ENCODE data around the gene WBP1. TPM values are rescaled to one million over a fixed set of nuclear protein-coding genes. Genes with fewer than 3 reads are reported as not detected.

WBP1 gene
- total RNA-seq, 1 donor from 2014 or later = 38.2 TPM

DNA sequence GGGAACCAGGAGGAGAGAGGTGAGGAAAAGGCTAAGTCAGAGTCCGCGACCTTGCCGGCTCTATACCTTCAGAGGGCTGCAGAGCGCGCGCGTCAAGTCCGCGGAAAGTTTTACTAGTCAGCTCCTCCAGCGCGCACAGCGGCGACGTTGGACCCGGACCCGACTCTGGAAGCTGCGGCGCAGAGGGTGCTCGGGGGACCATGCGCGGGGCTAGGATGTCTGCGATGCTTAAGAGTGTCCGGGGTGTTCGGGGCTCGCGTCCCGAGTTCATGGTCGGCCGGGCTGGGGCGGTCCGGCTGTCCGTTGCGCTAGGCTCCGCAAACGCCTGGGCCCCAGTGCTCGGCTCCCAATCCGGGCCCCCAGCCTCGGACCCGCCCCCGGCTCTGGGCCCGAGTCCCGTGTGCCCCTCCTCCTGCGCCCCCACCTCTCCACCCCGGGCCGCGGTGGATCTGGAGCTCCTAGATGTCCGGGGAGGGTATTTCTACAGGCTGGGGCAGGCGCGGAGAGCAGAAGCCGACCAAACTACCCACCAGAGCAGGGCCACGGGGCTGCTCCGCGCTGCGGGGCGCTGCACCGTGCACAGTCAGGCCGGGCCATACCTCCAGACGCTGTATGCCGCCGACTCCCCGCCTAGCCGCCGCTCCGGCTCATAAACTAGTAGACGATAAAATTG lies 41.2 kb downstream of the WBP1 start, which contains the start of gene LBX2:
TSS of gene LBX2 (minus strand) at position 337 of the 673 bp plus-strand sequence. CDS start at position 271, 66 bp downstream.
- Histone ChIP-seq H3K4me1 (peaks cover 35% of the 10 kb centered on the region), H3K9ac (no peak within 1 kb of the TSS), H3K27me3 (peaks cover 100% of the 10 kb centered on the region), H3K9me3 (ENCODE audit: low read depth) (no peaks in the 10 kb centered on the region), H3K4me3 (peak within 1 kb of the TSS; percentile 48), H3K4me2 (peak within 1 kb of the TSS; percentile 91), H2AFZ (replicated peaks) (peak within 1 kb of the TSS; percentile 66), H3K27ac (no peak within 1 kb of the TSS), H3F3A (ENCODE audit: low read depth) (peaks cover 47% of the 10 kb centered on the region), H3K79me2 (ENCODE audit: low read depth) (no peaks in the 10 kb centered on the region), H4K20me1 (ENCODE audit: low read depth) (peaks cover 35% of the 10 kb centered on the region), H3K36me3 (no peaks in the 10 kb centered on the region)
- no peak within 1 kb of the TSS for H3K27ac Mint-ChIP-seq
- H3K9me3 Mint-ChIP-seq = peaks cover 2% of the 10 kb centered on the region
- peak within 1 kb of the TSS; percentile 79 for H3K4me3 Mint-ChIP-seq
- H3K27me3 Mint-ChIP-seq (ENCODE audit: insufficient read depth, low read depth) = peaks cover 83% of the 10 kb centered on the region
- peaks cover 39% of the 10 kb centered on the region for H3K4me1 Mint-ChIP-seq
- TF ChIP-seq, protein P1, sequence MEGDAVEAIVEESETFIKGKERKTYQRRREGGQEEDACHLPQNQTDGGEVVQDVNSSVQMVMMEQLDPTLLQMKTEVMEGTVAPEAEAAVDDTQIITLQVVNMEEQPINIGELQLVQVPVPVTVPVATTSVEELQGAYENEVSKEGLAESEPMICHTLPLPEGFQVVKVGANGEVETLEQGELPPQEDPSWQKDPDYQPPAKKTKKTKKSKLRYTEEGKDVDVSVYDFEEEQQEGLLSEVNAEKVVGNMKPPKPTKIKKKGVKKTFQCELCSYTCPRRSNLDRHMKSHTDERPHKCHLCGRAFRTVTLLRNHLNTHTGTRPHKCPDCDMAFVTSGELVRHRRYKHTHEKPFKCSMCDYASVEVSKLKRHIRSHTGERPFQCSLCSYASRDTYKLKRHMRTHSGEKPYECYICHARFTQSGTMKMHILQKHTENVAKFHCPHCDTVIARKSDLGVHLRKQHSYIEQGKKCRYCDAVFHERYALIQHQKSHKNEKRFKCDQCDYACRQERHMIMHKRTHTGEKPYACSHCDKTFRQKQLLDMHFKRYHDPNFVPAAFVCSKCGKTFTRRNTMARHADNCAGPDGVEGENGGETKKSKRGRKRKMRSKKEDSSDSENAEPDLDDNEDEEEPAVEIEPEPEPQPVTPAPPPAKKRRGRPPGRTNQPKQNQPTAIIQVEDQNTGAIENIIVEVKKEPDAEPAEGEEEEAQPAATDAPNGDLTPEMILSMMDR (IDR thresholded peaks at IDR 0.05) = no peak
- TF ChIP-seq EZH2phosphoT487 (IDR thresholded peaks at IDR 0.05) (peak; percentile 93), EZH2 (IDR thresholded peaks at IDR 0.05) (peak; percentile 88)
- peak; percentile 60 for DNase-seq (ENCODE audit: low spot score)
- peaks cover 2% of the 10 kb centered on the region for H3K36me3 Mint-ChIP-seq

DNA sequence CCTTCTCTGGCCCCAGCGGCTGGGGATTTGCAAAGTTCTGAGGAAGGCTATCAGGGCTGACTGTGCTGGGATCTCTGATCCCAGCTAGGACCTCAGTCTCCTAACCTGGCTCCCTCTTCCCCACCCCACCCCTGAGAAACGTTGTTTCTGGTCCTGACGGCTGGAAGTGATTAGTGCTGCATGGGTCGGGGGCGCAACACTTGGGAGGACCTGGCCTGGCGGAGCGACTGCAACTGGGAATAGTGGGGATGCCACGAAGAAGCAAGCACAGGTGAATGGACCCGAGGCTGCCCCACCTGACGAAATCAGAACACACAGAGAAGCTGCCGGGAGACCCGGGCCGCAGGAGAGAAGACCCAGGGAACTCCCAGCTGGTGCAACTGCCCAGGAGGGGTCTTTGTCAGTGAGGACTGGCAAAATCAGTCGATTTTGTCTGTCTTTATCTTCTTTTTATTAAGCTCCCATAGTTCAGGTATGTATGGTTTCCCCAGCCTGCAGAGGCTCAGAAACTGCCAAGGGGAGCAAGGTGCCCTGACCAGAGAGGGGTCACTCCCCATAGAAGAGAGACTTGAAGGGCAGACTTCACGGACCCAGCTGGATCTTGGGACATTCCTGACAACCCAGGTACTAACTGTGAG lies 41.8 kb downstream of the WBP1 start:
- H3K4me3 ChIP-seq = no peak overlapping the region
- no peak overlapping the region for H3K27ac Mint-ChIP-seq
- no peak for DNase-seq (ENCODE audit: low spot score)
- peak overlapping the region; percentile 91 for H3K4me2 ChIP-seq
- H3K9me3 ChIP-seq (ENCODE audit: low read depth) = no peaks in the 10 kb centered on the region
- H3K27me3 Mint-ChIP-seq (ENCODE audit: insufficient read depth, low read depth) = peaks cover 89% of the 10 kb centered on the region
- H3K36me3 ChIP-seq = no peaks in the 10 kb centered on the region
- H3K4me1 ChIP-seq = peaks cover 35% of the 10 kb centered on the region
- peaks cover 43% of the 10 kb centered on the region for H3K4me1 Mint-ChIP-seq
- no peak overlapping the region for H3K9ac ChIP-seq
- H4K20me1 ChIP-seq (ENCODE audit: low read depth) = peaks cover 35% of the 10 kb centered on the region
- H3K4me3 Mint-ChIP-seq = peak overlapping the region; percentile 46
- TF ChIP-seq EZH2 (IDR thresholded peaks at IDR 0.05) (no peak), EZH2phosphoT487 (IDR thresholded peaks at IDR 0.05) (no peak)
- TF ChIP-seq, protein P1 (IDR thresholded peaks at IDR 0.05) = no peak
- H3F3A ChIP-seq (ENCODE audit: low read depth) = peaks cover 50% of the 10 kb centered on the region
- H3K36me3 Mint-ChIP-seq = peaks cover 8% of the 10 kb centered on the region
- no peak overlapping the region for H2AFZ ChIP-seq (replicated peaks)
- peaks cover 2% of the 10 kb centered on the region for H3K9me3 Mint-ChIP-seq
- H3K27ac ChIP-seq = no peak overlapping the region
- peaks cover 100% of the 10 kb centered on the region for H3K27me3 ChIP-seq
- no peaks in the 10 kb centered on the region for H3K79me2 ChIP-seq (ENCODE audit: low read depth)

DNA sequence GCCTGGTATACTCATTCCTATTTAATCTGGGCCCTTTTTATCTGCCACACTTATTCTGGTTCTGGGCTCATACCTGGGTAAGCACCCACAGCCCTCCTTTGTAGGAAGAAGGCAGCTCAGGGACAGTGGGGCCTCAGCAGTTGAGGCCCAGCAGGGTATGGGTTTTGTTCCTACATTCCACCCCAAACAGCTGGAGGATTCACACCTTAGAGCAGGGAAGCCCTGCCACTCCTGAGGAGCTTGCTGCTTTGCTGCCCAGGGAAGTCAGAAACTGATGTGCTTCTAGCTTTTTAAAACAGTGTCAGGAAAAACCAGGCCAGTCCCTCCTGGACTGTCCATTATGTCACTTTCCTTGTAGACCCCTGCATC lies 42.3 kb downstream of the WBP1 start:
- Mint-ChIP-seq H3K4me1 (peaks cover 44% of the 10 kb centered on the region), H3K9me3 (peaks cover 2% of the 10 kb centered on the region), H3K27ac (no peak overlapping the region), H3K27me3 (ENCODE audit: insufficient read depth, low read depth) (peaks cover 89% of the 10 kb centered on the region), H3K4me3 (no peak overlapping the region), H3K36me3 (peaks cover 13% of the 10 kb centered on the region)
- no peak overlapping the region for H3K4me3 ChIP-seq
- H2AFZ ChIP-seq (replicated peaks) = no peak overlapping the region
- TF ChIP-seq, protein P1 (IDR thresholded peaks at IDR 0.05) = no peak
- TF ChIP-seq EZH2 (IDR thresholded peaks at IDR 0.05) (no peak), EZH2phosphoT487 (IDR thresholded peaks at IDR 0.05) (no peak)
- H3K4me1 ChIP-seq = peaks cover 35% of the 10 kb centered on the region
- H3K9me3 ChIP-seq (ENCODE audit: low read depth) = no peaks in the 10 kb centered on the region
- DNase-seq (ENCODE audit: low spot score) = no peak
- no peak overlapping the region for H3K27ac ChIP-seq
- H3F3A ChIP-seq (ENCODE audit: low read depth) = peaks cover 50% of the 10 kb centered on the region
- peaks cover 100% of the 10 kb centered on the region for H3K27me3 ChIP-seq
- peaks cover 35% of the 10 kb centered on the region for H4K20me1 ChIP-seq (ENCODE audit: low read depth)
- no peaks in the 10 kb centered on the region for H3K36me3 ChIP-seq
- no peak overlapping the region for H3K9ac ChIP-seq
- peaks cover under 1% of the 10 kb centered on the region for H3K79me2 ChIP-seq (ENCODE audit: low read depth)
- H3K4me2 ChIP-seq = no peak overlapping the region
